ENCODE data around the gene FRY.
"Not testable (repeated sequence)": the region's sequence is repeated elsewhere in the genome, so short reads cannot be mapped to it uniquely, and the experiment has no call there.

DNA sequence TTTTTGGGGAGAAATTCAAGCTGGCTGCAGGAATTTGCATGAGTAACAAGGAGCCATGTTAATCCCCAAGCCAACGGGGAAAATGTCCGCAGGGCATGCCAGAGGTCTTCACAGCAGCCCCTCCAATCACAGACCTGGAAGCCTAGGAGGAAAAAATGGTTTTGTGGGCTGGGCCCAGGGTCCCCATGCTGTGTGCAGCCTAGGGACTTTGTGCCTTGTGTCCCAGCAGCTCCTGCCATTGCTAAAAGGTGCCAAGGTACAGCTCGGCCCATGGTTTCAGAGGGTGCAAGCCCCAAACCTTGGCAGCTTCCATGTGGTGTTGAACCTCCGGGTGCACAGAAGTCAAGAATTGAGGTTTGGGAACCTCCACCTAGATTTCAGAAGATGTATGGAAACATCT is 47.2 kb upstream of the FRY start:
- not testable (repeated sequence) for TF ChIP-seq PAX5 (IDR thresholded peaks at IDR 0.05; ENCODE audit: borderline replicate concordance, low read depth, low read length); JUND (IDR thresholded peaks at IDR 0.05; ENCODE audit: low read depth, low read length); JUNB (IDR thresholded peaks at IDR 0.05); CTCF (IDR thresholded peaks at IDR 0.05 in 2 of 3, conservative IDR thresholded peaks at IDR 0.05 in 1 of 3; ENCODE audit: control insufficient read depth in 2 of 3, extremely low read depth in 1 of 3, insufficient read depth in 1 of 3, low read depth in 3 of 3, low read length in 3 of 3); EZH2 (IDR thresholded peaks at IDR 0.05; ENCODE audit: borderline replicate concordance, control insufficient read depth, low read depth, low read length); CHD2 (IDR thresholded peaks at IDR 0.05; ENCODE audit: borderline replicate concordance, low read depth, low read length)
- TF ChIP-seq, protein P1, sequence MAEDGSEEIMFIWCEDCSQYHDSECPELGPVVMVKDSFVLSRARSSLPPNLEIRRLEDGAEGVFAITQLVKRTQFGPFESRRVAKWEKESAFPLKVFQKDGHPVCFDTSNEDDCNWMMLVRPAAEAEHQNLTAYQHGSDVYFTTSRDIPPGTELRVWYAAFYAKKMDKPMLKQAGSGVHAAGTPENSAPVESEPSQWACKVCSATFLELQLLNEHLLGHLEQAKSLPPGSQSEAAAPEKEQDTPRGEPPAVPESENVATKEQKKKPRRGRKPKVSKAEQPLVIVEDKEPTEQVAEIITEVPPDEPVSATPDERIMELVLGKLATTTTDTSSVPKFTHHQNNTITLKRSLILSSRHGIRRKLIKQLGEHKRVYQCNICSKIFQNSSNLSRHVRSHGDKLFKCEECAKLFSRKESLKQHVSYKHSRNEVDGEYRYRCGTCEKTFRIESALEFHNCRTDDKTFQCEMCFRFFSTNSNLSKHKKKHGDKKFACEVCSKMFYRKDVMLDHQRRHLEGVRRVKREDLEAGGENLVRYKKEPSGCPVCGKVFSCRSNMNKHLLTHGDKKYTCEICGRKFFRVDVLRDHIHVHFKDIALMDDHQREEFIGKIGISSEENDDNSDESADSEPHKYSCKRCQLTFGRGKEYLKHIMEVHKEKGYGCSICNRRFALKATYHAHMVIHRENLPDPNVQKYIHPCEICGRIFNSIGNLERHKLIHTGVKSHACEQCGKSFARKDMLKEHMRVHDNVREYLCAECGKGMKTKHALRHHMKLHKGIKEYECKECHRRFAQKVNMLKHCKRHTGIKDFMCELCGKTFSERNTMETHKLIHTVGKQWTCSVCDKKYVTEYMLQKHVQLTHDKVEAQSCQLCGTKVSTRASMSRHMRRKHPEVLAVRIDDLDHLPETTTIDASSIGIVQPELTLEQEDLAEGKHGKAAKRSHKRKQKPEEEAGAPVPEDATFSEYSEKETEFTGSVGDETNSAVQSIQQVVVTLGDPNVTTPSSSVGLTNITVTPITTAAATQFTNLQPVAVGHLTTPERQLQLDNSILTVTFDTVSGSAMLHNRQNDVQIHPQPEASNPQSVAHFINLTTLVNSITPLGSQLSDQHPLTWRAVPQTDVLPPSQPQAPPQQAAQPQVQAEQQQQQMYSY (CRISPR knock-in tag; IDR thresholded peaks at IDR 0.05) = not testable (repeated sequence)
